Suprapubic skin (tissue), 4 donors: ENCODE data around the gene ZDHHC21. TPM values are rescaled to one million over a fixed set of nuclear protein-coding genes. Genes with fewer than 3 reads are reported as not detected.
"Not testable (repeated sequence)": the region's sequence is repeated elsewhere in the genome, so short reads cannot be mapped to it uniquely, and the experiment has no call there.

Experiments used
- DNase-seq, 2 donors: peaks; one replicate each; pipeline ENCODE4 v3.0.0-alpha.2; 2019; ENCODE audit warnings: low spot score in 2 of 2
- H3K27ac ChIP-seq: fragments of 200-600 bp; sonication (generic); one replicate; pipeline ENCODE4 v1.5.1; 2019
- H3K27me3 ChIP-seq: fragments of 200-600 bp; sonication (generic); one replicate; pipeline ENCODE4 v1.5.1; 2019
- H3K36me3 ChIP-seq: fragments of 200-600 bp; sonication (generic); one replicate; pipeline ENCODE4 v1.5.1; 2019
- H3K4me1 ChIP-seq: fragments of 200-600 bp; sonication (generic); one replicate; pipeline ENCODE4 v1.5.1; 2019
- H3K4me3 ChIP-seq: fragments of 200-600 bp; sonication (generic); one replicate; pipeline ENCODE4 v1.5.1; 2019; ENCODE audit warnings: mild to moderate bottlenecking
- H3K9me3 ChIP-seq: fragments of 200-600 bp; sonication (generic); one replicate; pipeline ENCODE4 v1.5.1; 2019
- EP300 ChIP-seq: sonication (generic); formaldehyde crosslinking; IDR thresholded peaks from one replicate; pipeline ENCODE4 v1.6.1; 2017; ENCODE audit warnings: antibody characterized with exemption
- POLR2A ChIP-seq, 2 donors: fragments of 450-650 bp; IDR thresholded peaks; one replicate each; pipeline ENCODE4 v1.6.1; 2017; ENCODE audit warnings: antibody characterized with exemption in 2 of 2, mild to moderate bottlenecking in 2 of 2, moderate library complexity in 2 of 2
- POLR2AphosphoS5 ChIP-seq, 3 donors: sonication (generic); formaldehyde crosslinking; IDR thresholded peaks; one replicate each; pipeline ENCODE4 v1.6.1; 2017; ENCODE audit warnings: antibody characterized with exemption in 3 of 3
- WGBS: methylation state at CpG from one replicate; pipeline ENCODE4 v1.1.5; 2018; 5-methylcytosine and 5-hydroxymethylcytosine counted together
- total RNA-seq, 4 donors: library from RNA; depleted of rRNA; stranded (reverse); fragments of >200 nt; gene quantifications; one replicate each; pipeline ENCODE4 v1.1.0, GENCODE V29; 2016
- TF ChIP-seq, protein P1 (sequence below), 2 donors: fragments of 200-600 bp in 1 of 2; fragments of 450-650 bp in 1 of 2; sonication (generic) in 1 of 2; IDR thresholded peaks; one replicate each; pipeline ENCODE4 v1.5.1; 2016 to 2019; ENCODE audit warnings: antibody characterized with exemption in 2 of 2, mild to moderate bottlenecking in 1 of 2, moderate library complexity in 1 of 2

ZDHHC21 gene
- total RNA-seq, 4 donors from 2014 or later: 6.5 to 12.9 (median 9.5) TPM

DNA sequence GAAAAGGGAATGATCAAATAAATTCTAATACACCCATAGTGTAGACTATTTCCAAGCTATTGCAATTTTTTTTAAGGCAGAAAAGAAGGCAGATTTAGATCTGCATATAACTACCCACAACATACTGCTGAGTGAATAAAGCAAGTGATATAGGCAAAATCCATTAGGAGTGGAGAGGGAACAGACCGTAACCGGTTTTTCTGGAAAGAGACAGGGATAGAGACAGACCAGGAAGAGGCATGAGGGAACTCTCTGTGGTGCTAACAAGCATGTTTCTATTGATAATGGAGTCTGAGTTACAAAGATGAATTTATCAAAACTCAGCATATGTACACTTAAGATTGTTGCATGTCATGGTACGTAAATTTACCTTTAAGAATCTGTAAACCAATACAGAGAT lies 14.5 kb downstream of the ZDHHC21 start:
- TF ChIP-seq, protein P1, sequence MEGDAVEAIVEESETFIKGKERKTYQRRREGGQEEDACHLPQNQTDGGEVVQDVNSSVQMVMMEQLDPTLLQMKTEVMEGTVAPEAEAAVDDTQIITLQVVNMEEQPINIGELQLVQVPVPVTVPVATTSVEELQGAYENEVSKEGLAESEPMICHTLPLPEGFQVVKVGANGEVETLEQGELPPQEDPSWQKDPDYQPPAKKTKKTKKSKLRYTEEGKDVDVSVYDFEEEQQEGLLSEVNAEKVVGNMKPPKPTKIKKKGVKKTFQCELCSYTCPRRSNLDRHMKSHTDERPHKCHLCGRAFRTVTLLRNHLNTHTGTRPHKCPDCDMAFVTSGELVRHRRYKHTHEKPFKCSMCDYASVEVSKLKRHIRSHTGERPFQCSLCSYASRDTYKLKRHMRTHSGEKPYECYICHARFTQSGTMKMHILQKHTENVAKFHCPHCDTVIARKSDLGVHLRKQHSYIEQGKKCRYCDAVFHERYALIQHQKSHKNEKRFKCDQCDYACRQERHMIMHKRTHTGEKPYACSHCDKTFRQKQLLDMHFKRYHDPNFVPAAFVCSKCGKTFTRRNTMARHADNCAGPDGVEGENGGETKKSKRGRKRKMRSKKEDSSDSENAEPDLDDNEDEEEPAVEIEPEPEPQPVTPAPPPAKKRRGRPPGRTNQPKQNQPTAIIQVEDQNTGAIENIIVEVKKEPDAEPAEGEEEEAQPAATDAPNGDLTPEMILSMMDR (IDR thresholded peaks at IDR 0.05): no peak
- TF ChIP-seq POLR2AphosphoS5 (IDR thresholded peaks at IDR 0.05) (no peak), POLR2A (IDR thresholded peaks at IDR 0.05) (no peak)
- H3K9me3 ChIP-seq: no peaks in the 10 kb centered on the region
- no peak for DNase-seq
- H3K4me3 ChIP-seq: no peak overlapping the region
- no peaks in the 10 kb centered on the region for H3K4me1 ChIP-seq
- H3K27me3 ChIP-seq: no peaks in the 10 kb centered on the region
- H3K36me3 ChIP-seq: no peaks in the 10 kb centered on the region
- WGBS: 86% methylated on average over 3 of the region's 3 CpGs
- H3K27ac ChIP-seq: no peak overlapping the region

DNA sequence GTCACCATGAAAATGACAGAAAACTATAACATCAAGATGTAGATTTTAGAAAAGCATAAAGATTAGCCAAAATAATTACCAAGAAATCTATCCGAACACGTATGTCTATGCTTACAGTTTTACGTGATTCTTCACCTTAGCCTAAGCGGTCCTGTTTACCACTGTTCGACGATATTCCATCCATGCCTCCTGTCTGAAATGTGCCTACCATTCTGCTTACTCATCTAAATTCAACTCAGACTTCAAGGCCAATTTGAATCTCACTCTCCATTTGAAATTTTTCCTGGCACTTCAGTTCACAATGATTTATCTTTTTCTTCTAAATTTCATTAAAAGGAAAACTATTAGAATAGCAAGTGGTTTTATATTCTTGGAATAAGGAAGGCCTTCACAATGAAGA lies 15.4 kb downstream of the ZDHHC21 start:
- whole genome bisulfite sequencing: 88% methylated on average over 6 of the region's 6 CpGs
- Histone ChIP-seq H3K4me1 (no peaks in the 10 kb centered on the region), H3K9me3 (no peaks in the 10 kb centered on the region), H3K4me3 (no peak overlapping the region), H3K27ac (no peak overlapping the region), H3K27me3 (no peaks in the 10 kb centered on the region), H3K36me3 (no peaks in the 10 kb centered on the region)
- DNase-seq: no peak
- TF ChIP-seq POLR2AphosphoS5 (IDR thresholded peaks at IDR 0.05) (no peak), EP300 (no peak), POLR2A (IDR thresholded peaks at IDR 0.05) (no peak)
- TF ChIP-seq, protein P1 (IDR thresholded peaks at IDR 0.05): no peak

DNA sequence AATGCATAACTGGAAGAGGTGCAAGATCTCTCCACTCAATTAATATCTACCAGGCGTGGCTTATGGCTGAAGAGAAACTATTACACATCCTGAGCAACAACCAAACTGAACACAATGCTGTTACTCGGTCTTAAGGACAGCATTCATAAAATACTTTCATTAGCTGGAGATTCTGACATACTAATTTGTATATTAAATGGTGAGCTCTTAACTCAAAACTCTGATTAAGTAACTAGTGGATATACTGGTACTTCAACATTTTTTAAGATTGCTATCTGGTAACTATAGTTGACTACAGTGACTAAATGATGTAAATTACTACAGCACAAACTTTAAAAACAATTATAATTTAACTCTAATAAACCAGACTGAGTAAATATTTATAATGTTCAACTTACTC lies 15.8 kb downstream of the ZDHHC21 start:
- Histone ChIP-seq H3K36me3 (peaks cover 2% of the 10 kb centered on the region), H3K4me3 (no peak overlapping the region), H3K27me3 (no peaks in the 10 kb centered on the region), H3K27ac (no peak overlapping the region), H3K9me3 (no peaks in the 10 kb centered on the region), H3K4me1 (no peaks in the 10 kb centered on the region)
- DNase-seq: no peak
- TF ChIP-seq POLR2AphosphoS5 (IDR thresholded peaks at IDR 0.05) (no peak), EP300 (no peak), POLR2A (IDR thresholded peaks at IDR 0.05) (no peak)
- TF ChIP-seq, protein P1 (IDR thresholded peaks at IDR 0.05): no peak
- WGBS: 56% methylated on average over 2 of the region's 2 CpGs

DNA sequence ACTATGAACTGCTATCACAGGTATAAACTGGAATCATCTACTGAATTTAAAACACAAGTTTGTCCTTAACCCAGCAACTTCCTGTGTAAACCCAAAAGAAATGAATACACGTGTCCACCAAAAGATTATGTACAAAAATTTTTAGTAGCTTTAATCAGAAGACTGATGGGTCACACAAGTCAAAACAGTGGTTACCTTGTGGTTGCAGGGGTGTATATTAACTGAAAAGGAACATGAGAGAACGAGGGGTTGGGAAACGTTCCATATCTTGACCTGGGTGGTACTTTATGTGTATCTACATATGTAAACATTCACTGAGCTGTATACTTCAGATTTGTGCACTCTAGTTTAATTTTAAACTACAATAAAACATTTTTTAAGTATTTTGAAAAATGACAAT lies 18.6 kb downstream of the ZDHHC21 start:
- TF ChIP-seq EP300: no peak
- no peak for TF ChIP-seq POLR2A (IDR thresholded peaks at IDR 0.05)
- TF ChIP-seq POLR2AphosphoS5 (IDR thresholded peaks at IDR 0.05): no peak
- DNase-seq: no peak
- 76% methylated on average over 3 of the region's 3 CpGs for WGBS
- no peaks in the 10 kb centered on the region for H3K4me1 ChIP-seq
- no peaks in the 10 kb centered on the region for H3K9me3 ChIP-seq
- no peaks in the 10 kb centered on the region for H3K27me3 ChIP-seq
- no peak overlapping the region for H3K27ac ChIP-seq
- H3K36me3 ChIP-seq: peaks cover 4% of the 10 kb centered on the region
- H3K4me3 ChIP-seq: no peak overlapping the region

DNA sequence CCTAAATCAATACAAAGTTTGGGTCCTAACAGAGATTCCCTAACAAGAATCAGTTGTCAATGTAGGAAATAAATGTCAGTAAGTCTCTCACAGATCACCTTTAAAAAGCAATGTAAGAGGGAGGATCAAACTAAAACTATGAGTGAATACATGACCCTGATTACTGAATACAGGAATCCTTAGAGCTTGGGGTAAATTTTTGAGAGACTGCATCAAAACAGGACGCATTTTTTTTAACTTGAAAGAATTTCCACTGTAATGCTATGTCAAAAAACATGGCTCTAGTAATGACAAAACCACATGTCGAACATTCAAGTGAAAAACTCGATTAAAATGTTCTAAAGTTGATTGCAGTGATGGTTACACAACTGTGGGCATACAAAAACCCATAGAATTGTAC lies 21.9 kb downstream of the ZDHHC21 start:
- H3K27ac ChIP-seq: no peak overlapping the region
- TF ChIP-seq EP300 (no peak), POLR2AphosphoS5 (IDR thresholded peaks at IDR 0.05) (no peak)
- 83% methylated on average over 3 of the region's 3 CpGs for WGBS
- no peaks in the 10 kb centered on the region for H3K4me1 ChIP-seq
- H3K27me3 ChIP-seq: no peaks in the 10 kb centered on the region
- peaks cover 4% of the 10 kb centered on the region for H3K36me3 ChIP-seq
- DNase-seq: no peak
- H3K9me3 ChIP-seq: no peaks in the 10 kb centered on the region
- H3K4me3 ChIP-seq: no peak overlapping the region

DNA sequence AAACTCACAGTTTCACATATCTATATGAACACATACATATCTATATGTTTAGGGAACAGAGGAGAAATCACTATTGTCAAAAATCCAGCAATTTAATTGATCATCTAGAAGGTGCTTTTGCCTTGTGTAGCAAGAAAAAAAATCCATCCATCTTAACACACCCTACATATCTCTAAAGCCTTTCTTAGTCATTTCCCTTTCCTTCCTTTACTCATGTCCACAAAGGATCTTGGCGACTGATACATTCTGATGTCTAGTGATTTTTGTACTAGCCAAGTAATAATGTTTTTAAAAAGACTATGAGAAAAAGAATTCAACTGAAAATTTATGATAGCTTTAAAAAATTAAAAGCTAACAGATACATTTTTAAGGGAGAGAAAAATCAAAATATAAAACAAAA lies 22.5 kb downstream of the ZDHHC21 start:
- Histone ChIP-seq H3K4me1 (no peaks in the 10 kb centered on the region), H3K27ac (no peak overlapping the region), H3K4me3 (no peak overlapping the region), H3K9me3 (no peaks in the 10 kb centered on the region), H3K27me3 (no peaks in the 10 kb centered on the region), H3K36me3 (peaks cover 4% of the 10 kb centered on the region)
- 37% methylated on average over 1 of the region's 1 CpG for WGBS
- no peak for DNase-seq
- TF ChIP-seq POLR2AphosphoS5 (IDR thresholded peaks at IDR 0.05) (no peak), POLR2A (IDR thresholded peaks at IDR 0.05) (no peak), EP300 (no peak)
- TF ChIP-seq, protein P1 (IDR thresholded peaks at IDR 0.05): no peak

DNA sequence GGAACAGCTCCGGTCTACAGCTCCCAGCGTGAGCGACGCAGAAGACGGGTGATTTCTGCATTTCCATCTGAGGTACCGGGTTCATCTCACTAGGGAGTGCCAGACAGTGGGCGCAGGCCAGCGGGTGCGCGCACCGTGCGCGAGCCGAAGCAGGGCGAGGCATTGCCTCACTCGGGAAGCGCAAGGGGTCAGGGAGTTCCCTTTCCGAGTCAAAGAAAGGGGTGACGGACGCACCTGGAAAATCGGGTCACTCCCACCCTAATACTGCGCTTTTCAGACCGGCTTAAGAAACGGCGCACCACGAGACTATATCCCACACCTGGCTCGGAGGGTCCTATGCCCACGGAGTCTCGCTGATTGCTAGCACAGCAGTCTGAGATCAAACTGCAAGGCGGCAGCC lies 29.2 kb downstream of the ZDHHC21 start:
- DNase-seq: not testable (repeated sequence)

More for the DNA sequence above, 29.2 kb downstream of the ZDHHC21 start:
- not testable (repeated sequence) for H3K4me1 ChIP-seq, H3K9me3 ChIP-seq, H3K4me3 ChIP-seq, H3K27me3 ChIP-seq, H3K36me3 ChIP-seq, H3K27ac ChIP-seq
- 96% methylated on average over 6 of the region's 30 CpGs for WGBS
